GM23338 (cell line): ENCODE data around the gene FZD2. TPM values are rescaled to one million over a fixed set of nuclear protein-coding genes. Genes with fewer than 3 reads are reported as not detected.
A peak's percentile ranks its signal among the peaks of the same experiment; 100 is the strongest.

Source experiments
- ATAC-seq: fragments of 200-7000 bp; cut with Tn5 transposase; 3 replicates; pipeline ENCODE4 v1.9.1; 2020
- DNase-seq: peaks from one replicate; pipeline ENCODE4 v3.0.0-alpha.2; 2015; ENCODE audit warnings: low spot score
- H2AFZ ChIP-seq: fragments of 200-600 bp; sonication (generic); 2 replicates; pipeline ENCODE4 v1.8.0; 2016; ENCODE audit warnings: antibody characterized with exemption, mild to moderate bottlenecking, moderate library complexity
- H3F3A ChIP-seq: fragments of 200-600 bp; sonication (generic); replicated peaks from 2 replicates; pipeline ENCODE4 v1.8.0; 2017; ENCODE audit warnings: antibody characterized with exemption, mixed run types, low read depth
- H3K27ac ChIP-seq: fragments of 200-600 bp; sonication (generic); 2 replicates; pipeline ENCODE4 v1.6.1; 2016; ENCODE audit warnings: low read depth
- H3K27me3 ChIP-seq: fragments of 200-600 bp; sonication (generic); 2 replicates; pipeline ENCODE4 v1.8.0; 2016; ENCODE audit warnings: mild to moderate bottlenecking, mixed run types, moderate library complexity; ENCODE audit not compliant: insufficient read depth
- H3K36me3 ChIP-seq: fragments of 200-600 bp; sonication (generic); 2 replicates; pipeline ENCODE4 v1.8.0; 2016; ENCODE audit warnings: mild to moderate bottlenecking; ENCODE audit not compliant: insufficient read depth
- H3K4me1 ChIP-seq: fragments of 200-600 bp; sonication (generic); 2 replicates; pipeline ENCODE4 v1.8.0; 2016; ENCODE audit warnings: mild to moderate bottlenecking, moderate library complexity; ENCODE audit not compliant: insufficient read depth
- H3K4me2 ChIP-seq: fragments of 200-600 bp; sonication (generic); 2 replicates; pipeline ENCODE4 v1.7.1; 2017; ENCODE audit warnings: mixed run types
- H3K4me3 ChIP-seq: fragments of 200-600 bp; sonication (generic); 2 replicates; pipeline ENCODE4 v1.6.1; 2016; ENCODE audit warnings: mixed run types
- H3K79me2 ChIP-seq: fragments of 200-600 bp; sonication (generic); replicated peaks from 2 replicates; pipeline ENCODE4 v1.8.0; 2017; ENCODE audit warnings: mild to moderate bottlenecking; ENCODE audit not compliant: insufficient read depth
- H3K9me2 ChIP-seq: fragments of 200-600 bp; sonication (generic); 2 replicates; pipeline ENCODE4 v1.8.0; 2017; ENCODE audit not compliant: insufficient read depth
- H4K20me1 ChIP-seq: fragments of 200-600 bp; sonication (generic); replicated peaks from 2 replicates; pipeline ENCODE4 v1.8.0; 2017; ENCODE audit warnings: mild to moderate bottlenecking; ENCODE audit not compliant: insufficient read depth
- H3K27ac Mint-ChIP-seq: 2 replicates; pipeline ENCODE4 v1.8.0; 2020; ENCODE audit warnings: inconsistent platforms, mild to moderate bottlenecking, moderate library complexity, mixed read lengths
- H3K27me3 Mint-ChIP-seq: 3 replicates; pipeline ENCODE4 v1.8.0; 2022; ENCODE audit warnings: low read depth, mild to moderate bottlenecking, moderate library complexity, mixed read lengths, inconsistent platforms; ENCODE audit not compliant: insufficient read depth, poor library complexity
- H3K36me3 Mint-ChIP-seq: 3 replicates; pipeline ENCODE4 v1.8.0; 2021; ENCODE audit warnings: low read depth, mild to moderate bottlenecking, inconsistent platforms, moderate library complexity, mixed read lengths
- H3K4me1 Mint-ChIP-seq: 3 replicates; pipeline ENCODE4 v1.8.0; 2020; ENCODE audit warnings: mild to moderate bottlenecking, inconsistent platforms, mixed read lengths
- H3K4me3 Mint-ChIP-seq: 3 replicates; pipeline ENCODE4 v1.8.0; 2021; ENCODE audit warnings: moderate library complexity, mild to moderate bottlenecking, inconsistent platforms, mixed read lengths
- H3K9me3 Mint-ChIP-seq: 3 replicates; pipeline ENCODE4 v1.8.0; 2020; ENCODE audit warnings: moderate library complexity, mild to moderate bottlenecking, inconsistent platforms, mixed read lengths
- EZH2 ChIP-seq: fragments of 200-600 bp; sonication (generic); IDR thresholded peaks from one replicate; pipeline ENCODE4 v1.8.0; 2017; ENCODE audit warnings: antibody characterized with exemption, mild to moderate bottlenecking, low read depth; ENCODE audit not compliant: unreplicated experiment
- EZH2phosphoT487 ChIP-seq: fragments of 200-600 bp; sonication (generic); IDR thresholded peaks from one replicate; pipeline ENCODE4 v1.8.1; 2018; ENCODE audit warnings: antibody characterized with exemption; ENCODE audit not compliant: unreplicated experiment
- JUNB ChIP-seq: IDR thresholded peaks from one replicate; pipeline ENCODE4 v1.6.1; 2016; ENCODE audit warnings: antibody characterized with exemption; ENCODE audit not compliant: unreplicated experiment
- NANOG ChIP-seq: IDR thresholded peaks from 2 replicates; pipeline ENCODE4 v1.6.1; 2016; ENCODE audit warnings: antibody characterized with exemption, borderline replicate concordance
- POLR2AphosphoS5 ChIP-seq: IDR thresholded peaks from 2 replicates; pipeline ENCODE4 v1.6.1; 2016; ENCODE audit warnings: antibody characterized with exemption, low read depth
- STAT1 ChIP-seq: IDR thresholded peaks from one replicate; pipeline ENCODE4 v1.6.1; 2016; ENCODE audit warnings: antibody characterized with exemption; ENCODE audit not compliant: unreplicated experiment
- ZNF114 ChIP-seq: fragments of 250-450 bp; sonication (Bioruptor Pico); IDR thresholded peaks from 2 replicates; pipeline ENCODE4 v1.5.0; 2020; ENCODE audit warnings: mild to moderate bottlenecking, moderate library complexity
- polyA plus RNA-seq: library from polyadenylated mRNA; unstranded; fragments of >200 nt; fragmentation: Nextera tagmentation; extraction: Ambion mirVana; gene quantifications from 2 replicates; pipeline ENCODE4 v1.2.1, GENCODE V29; 2016
- total RNA-seq: library from RNA; depleted of rRNA; stranded (reverse); fragments of >200 nt; shearing (Covaris generic); gene quantifications from 2 replicates; pipeline ENCODE4 v1.2.3, GENCODE V29; 2014
- TF ChIP-seq, protein P1 (sequence below), 2 experiments: fragments of 200-600 bp in 1 of 2; sonication (generic) in 1 of 2; conservative IDR thresholded peaks; 2 replicates each; pipeline versions ENCODE4 v1.5.1 to v1.6.1; 2016 to 2017; ENCODE audit warnings: antibody characterized with exemption in 2 of 2, low read depth in 2 of 2, mild to moderate bottlenecking in 2 of 2, moderate library complexity in 1 of 2

The FZD2 gene
- total and polyA plus RNA-seq, 2 experiments from 2014 or later: 6.2 to 7.6 TPM

DNA sequence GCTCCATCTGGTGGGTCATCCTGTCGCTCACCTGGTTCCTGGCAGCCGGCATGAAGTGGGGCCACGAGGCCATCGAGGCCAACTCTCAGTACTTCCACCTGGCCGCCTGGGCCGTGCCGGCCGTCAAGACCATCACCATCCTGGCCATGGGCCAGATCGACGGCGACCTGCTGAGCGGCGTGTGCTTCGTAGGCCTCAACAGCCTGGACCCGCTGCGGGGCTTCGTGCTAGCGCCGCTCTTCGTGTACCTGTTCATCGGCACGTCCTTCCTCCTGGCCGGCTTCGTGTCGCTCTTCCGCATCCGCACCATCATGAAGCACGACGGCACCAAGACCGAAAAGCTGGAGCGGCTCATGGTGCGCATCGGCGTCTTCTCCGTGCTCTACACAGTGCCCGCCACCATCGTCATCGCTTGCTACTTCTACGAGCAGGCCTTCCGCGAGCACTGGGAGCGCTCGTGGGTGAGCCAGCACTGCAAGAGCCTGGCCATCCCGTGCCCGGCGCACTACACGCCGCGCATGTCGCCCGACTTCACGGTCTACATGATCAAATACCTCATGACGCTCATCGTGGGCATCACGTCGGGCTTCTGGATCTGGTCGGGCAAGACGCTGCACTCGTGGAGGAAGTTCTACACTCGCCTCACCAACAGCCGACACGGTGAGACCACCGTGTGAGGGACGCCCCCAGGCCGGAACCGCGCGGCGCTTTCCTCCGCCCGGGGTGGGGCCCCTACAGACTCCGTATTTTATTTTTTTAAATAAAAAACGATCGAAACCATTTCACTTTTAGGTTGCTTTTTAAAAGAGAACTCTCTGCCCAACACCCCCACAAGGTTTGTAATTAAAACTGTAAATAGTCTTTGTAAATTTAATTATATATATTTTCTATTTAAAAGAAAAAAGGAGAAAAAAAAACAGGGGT, 1.7 kb downstream of the FZD2 start:
- peak overlapping the region; percentile 51 for H3K4me3 ChIP-seq

GRCh38 chr17:44559634-44560554, 2.6 kb downstream of the FZD2 start:
- Histone ChIP-seq H2AFZ (no peak overlapping the region), H3K4me3 (peak overlapping the region; percentile 51), H3K4me1 (peaks cover 49% of the 10 kb centered on the region), H3K79me2 (peaks cover 8% of the 10 kb centered on the region), H3K27me3 (peaks cover 72% of the 10 kb centered on the region), H3K4me2 (peak overlapping the region; percentile 74), H3K27ac (no peak overlapping the region), H4K20me1 (peaks cover 11% of the 10 kb centered on the region), H3K36me3 (no peaks in the 10 kb centered on the region), H3F3A (no peaks in the 10 kb centered on the region; the same call in 1 of the 2 replicates), H3K9me2 (no peaks in the 10 kb centered on the region)
- Mint-ChIP-seq H3K27ac (no peak overlapping the region), H3K27me3 (peaks cover 53% of the 10 kb centered on the region), H3K4me1 (peaks cover 60% of the 10 kb centered on the region), H3K36me3 (peaks cover 26% of the 10 kb centered on the region), H3K4me3 (peak overlapping the region; percentile 89), H3K9me3 (peaks cover 28% of the 10 kb centered on the region)
- peak; percentile 31 for DNase-seq
- no peak for ATAC-seq
- TF ChIP-seq STAT1 (no peak), POLR2AphosphoS5 (no peak), EZH2phosphoT487 (no peak), JUNB (no peak)
- TF ChIP-seq, protein P1, sequence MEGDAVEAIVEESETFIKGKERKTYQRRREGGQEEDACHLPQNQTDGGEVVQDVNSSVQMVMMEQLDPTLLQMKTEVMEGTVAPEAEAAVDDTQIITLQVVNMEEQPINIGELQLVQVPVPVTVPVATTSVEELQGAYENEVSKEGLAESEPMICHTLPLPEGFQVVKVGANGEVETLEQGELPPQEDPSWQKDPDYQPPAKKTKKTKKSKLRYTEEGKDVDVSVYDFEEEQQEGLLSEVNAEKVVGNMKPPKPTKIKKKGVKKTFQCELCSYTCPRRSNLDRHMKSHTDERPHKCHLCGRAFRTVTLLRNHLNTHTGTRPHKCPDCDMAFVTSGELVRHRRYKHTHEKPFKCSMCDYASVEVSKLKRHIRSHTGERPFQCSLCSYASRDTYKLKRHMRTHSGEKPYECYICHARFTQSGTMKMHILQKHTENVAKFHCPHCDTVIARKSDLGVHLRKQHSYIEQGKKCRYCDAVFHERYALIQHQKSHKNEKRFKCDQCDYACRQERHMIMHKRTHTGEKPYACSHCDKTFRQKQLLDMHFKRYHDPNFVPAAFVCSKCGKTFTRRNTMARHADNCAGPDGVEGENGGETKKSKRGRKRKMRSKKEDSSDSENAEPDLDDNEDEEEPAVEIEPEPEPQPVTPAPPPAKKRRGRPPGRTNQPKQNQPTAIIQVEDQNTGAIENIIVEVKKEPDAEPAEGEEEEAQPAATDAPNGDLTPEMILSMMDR (conservative IDR thresholded peaks at IDR 0.05; ENCODE audit: low read depth in 2 of 2): no peak

More for the DNA sequence above, 1.7 kb downstream of the FZD2 start:
- Histone ChIP-seq H3K79me2 (peaks cover 8% of the 10 kb centered on the region), H3K9me2 (no peaks in the 10 kb centered on the region), H3K36me3 (no peaks in the 10 kb centered on the region), H3K4me1 (peaks cover 57% of the 10 kb centered on the region), H4K20me1 (peaks cover 11% of the 10 kb centered on the region), H3K4me2 (peak overlapping the region; percentile 79), H3F3A (no peaks in the 10 kb centered on the region; the same call in 1 of the 2 replicates), H3K27me3 (peaks cover 69% of the 10 kb centered on the region), H3K27ac (no peak overlapping the region), H2AFZ (no peak overlapping the region)
- Mint-ChIP-seq H3K36me3 (peaks cover 21% of the 10 kb centered on the region), H3K9me3 (peaks cover 20% of the 10 kb centered on the region; the same call in 2 of the 3 replicates), H3K27ac (no peak overlapping the region), H3K27me3 (peaks cover 53% of the 10 kb centered on the region), H3K4me1 (peaks cover 62% of the 10 kb centered on the region), H3K4me3 (peak overlapping the region; percentile 89)
- ATAC-seq (peak; percentile 0; the same call in 2 of the 3 replicates), DNase-seq (peak; percentile 59)
- no peak for TF ChIP-seq POLR2AphosphoS5
- TF ChIP-seq EZH2: peak; percentile 93
- TF ChIP-seq ZNF114 (CRISPR knock-in tag): no peak
- TF ChIP-seq JUNB: no peak
- no peak for TF ChIP-seq NANOG
